HG03575 (cell line): Measurements from ENCODE around the gene RNF41.
"Not testable (repeated sequence)": the region's sequence is repeated elsewhere in the genome, so short reads cannot be mapped to it uniquely, and the experiment has no call there.

Experiments used
- ATAC-seq: cut with Tn5 transposase; IDR thresholded peaks from one replicate; pipeline ENCODE4 v1.9.1; 2021; ENCODE audit not compliant: unreplicated experiment, insufficient number of reproducible peaks, low FRiP score; ENCODE audit errors: extremely low read depth

RNF41 gene

GRCh38 chr12:56221757-56222530, at the start of gene RNF41:
TSS of gene RNF41 (minus strand) at chr12:56221922. CDS start at chr12:56214047, 7,875 bp downstream.
- peak; percentile 58 for ATAC-seq

GRCh38 chr12:56271031-56271430, 49.3 kb upstream of the RNF41 start:
- ATAC-seq, result no peak

- ATAC-seq, result no peak
These were observed 45.8 kb upstream of the RNF41 start for GRCh38 chr12:56267443-56268071.

GRCh38 chr12:56266693-56267442, 45.1 kb upstream of the RNF41 start, which contains the start of gene COQ10A:
TSS of gene COQ10A (plus strand) at chr12:56266942. CDS start at chr12:56267119, 177 bp downstream.
- no peak for ATAC-seq

GRCh38 chr12:56266068-56266692, 44.5 kb upstream of the RNF41 start:
- not testable (repeated sequence) for ATAC-seq

- ATAC-seq, result not testable (repeated sequence)
These were observed 41.2 kb upstream of the RNF41 start for GRCh38 chr12:56262955-56263354.

GRCh38 chr12:56261503-56262232, 39.9 kb upstream of the RNF41 start:
- ATAC-seq, result no peak

- no peak for ATAC-seq
These were observed 39.2 kb upstream of the RNF41 start for GRCh38 chr12:56260921-56261320.

- ATAC-seq, result no peak
These were observed 38.7 kb upstream of the RNF41 start for GRCh38 chr12:56260380-56260779.

- ATAC-seq, result no peak
These were observed 37.1 kb upstream of the RNF41 start for GRCh38 chr12:56258820-56259183.

GRCh38 chr12:56258068-56258819, 36.5 kb upstream of the RNF41 start, which contains the start of gene ANKRD52:
TSS of gene ANKRD52 (minus strand) at chr12:56258384. CDS start at chr12:56258269, 115 bp downstream.
- no peak for ATAC-seq

GRCh38 chr12:56257491-56258067, 35.9 kb upstream of the RNF41 start:
- ATAC-seq, result no peak

- no peak for ATAC-seq
These were observed 35.3 kb upstream of the RNF41 start for GRCh38 chr12:56257071-56257470.

GRCh38 chr12:56256326-56256960, 34.7 kb upstream of the RNF41 start:
- no peak for ATAC-seq

GRCh38 chr12:56255671-56256070, 33.9 kb upstream of the RNF41 start:
- no peak for ATAC-seq

- no peak for ATAC-seq
These were observed 31.4 kb upstream of the RNF41 start for GRCh38 chr12:56253091-56253490.

- ATAC-seq, result no peak
These were observed 30.9 kb upstream of the RNF41 start for GRCh38 chr12:56252649-56253048.
